ENCODE results near the gene POLR2J3.
A peak's percentile ranks its signal among the peaks of the same experiment; 100 is the strongest.
"Not testable (repeated sequence)": the region's sequence is repeated elsewhere in the genome, so short reads cannot be mapped to it uniquely, and the experiment has no call there.

Gene POLR2J3

GRCh38 chr7:102572261-102573239, at the start of gene POLR2J3:
POLR2J3 (minus strand) TSS chr7:102572583; CDS start chr7:102572521, 62 bp downstream.
- peak; percentile 96 to 100 (median 98) for DNase-seq (ENCODE audit: low read depth in 2 of 3, low spot score in 2 of 3)

GRCh38 chr7:102618122-102618521, 45.7 kb upstream of the POLR2J3 start:
- DNase-seq (ENCODE audit: low read depth in 2 of 3, low spot score in 2 of 3) = not testable (repeated sequence)

GRCh38 chr7:102616507-102617125, 44.2 kb upstream of the POLR2J3 start, which contains the start of gene RASA4:
RASA4 (minus strand) TSS chr7:102616756; CDS start chr7:102616689, 67 bp downstream.
- not testable (repeated sequence) for DNase-seq (ENCODE audit: low read depth in 2 of 3, low spot score in 2 of 3)

DNA sequence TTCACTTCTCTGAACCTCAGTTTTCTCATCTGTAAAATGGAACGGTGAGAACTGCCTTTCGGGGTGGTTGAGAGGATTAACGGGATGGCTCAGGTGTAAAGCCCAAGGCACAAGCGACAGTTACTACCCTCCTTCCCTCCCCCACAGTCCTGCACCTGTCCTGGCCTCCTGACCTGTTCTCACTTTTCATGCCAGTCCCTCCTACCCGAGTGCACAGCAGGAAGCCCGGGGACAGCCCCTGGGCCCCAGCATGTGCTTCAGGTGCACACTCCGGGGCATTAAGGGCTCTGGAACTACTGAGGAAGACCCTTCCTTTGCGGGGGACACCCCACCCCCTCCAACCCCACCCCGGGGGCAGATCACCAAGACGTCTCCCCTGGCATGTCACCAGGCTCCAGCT, 43.5 kb upstream of the POLR2J3 start:
- DNase-seq (ENCODE audit: low read depth in 2 of 3, low spot score in 2 of 3) = not testable (repeated sequence)

DNA sequence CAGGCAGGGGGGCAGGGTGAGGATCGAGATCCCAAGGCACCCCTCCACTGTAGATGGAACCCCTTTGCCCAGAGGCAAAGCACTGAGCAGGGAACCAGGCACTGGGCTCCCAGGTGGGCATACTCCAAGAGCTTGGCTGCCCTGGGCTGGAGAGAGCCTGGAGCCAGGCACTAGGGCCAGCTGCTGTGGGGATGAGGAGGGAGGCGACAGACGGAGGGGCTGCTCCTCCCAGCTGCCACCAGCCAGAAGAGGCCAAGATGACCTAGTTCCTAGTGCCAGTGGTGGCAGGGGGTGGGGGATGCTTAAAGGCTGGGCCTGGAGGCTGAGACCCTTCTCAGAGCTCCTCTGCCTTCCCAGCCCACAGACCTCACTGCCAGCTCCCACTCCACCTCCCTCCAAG, 42.5 kb upstream of the POLR2J3 start:
- DNase-seq (ENCODE audit: low read depth in 2 of 3, low spot score in 2 of 3) = not testable (repeated sequence)

DNA sequence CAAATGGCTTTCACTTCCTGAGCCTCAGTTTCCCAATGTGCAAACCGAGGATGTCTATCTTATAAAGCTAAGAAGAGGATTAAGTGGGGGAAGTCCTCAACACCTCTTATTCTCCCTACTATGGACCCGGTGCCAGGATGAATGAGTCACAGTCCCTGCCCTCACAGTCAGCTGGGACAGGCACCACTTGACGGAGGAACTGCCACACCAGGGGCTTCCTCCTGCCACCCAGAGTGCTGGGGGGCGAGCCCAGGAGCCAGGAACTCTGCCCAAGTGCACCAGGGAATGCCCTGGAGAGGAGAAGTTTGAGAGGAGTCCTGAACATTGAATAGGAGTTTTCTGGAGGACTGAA, 41.9 kb upstream of the POLR2J3 start:
- DNase-seq (ENCODE audit: low read depth in 2 of 3, low spot score in 2 of 3) = not testable (repeated sequence)

DNA sequence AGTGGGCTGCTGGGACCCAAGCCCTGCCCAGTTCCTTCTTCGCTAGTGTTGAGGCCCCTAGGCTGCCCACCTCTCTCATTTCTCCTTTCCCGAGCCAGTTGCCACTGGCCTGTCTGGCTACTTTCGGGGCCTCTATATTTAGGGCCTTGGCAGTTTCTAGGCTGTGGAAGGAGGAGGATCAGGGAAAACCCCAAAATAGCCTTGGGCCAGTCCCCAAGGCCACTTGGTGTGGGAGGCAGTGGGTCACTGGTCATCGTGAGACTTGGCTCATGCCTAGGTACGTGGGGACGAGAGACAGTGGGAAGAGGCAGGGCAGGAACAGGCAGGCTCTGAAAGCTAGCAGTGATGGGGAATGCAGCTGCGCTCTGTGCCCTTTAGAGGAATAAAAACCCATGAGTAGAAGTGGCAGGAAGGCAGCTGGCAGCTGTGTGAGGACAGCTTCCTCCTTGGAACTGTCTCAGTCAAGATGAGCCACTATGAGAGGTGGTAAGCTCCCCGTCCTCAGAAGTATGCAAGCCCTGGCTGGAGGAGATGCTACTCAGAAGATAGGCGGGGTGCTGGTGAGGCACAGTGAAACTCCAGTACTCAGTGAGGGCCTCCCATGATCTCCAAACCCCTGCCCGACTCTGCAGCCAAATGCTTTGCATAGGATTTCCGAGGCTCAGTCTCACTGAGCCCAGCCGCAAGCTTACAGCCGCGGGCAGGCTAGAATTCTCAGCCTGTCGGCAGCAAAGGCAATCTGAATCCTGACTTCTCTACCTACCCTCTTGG, 41.4 kb upstream of the POLR2J3 start:
- DNase-seq (ENCODE audit: low read depth in 2 of 3, low spot score in 2 of 3) = not testable (repeated sequence)

DNA sequence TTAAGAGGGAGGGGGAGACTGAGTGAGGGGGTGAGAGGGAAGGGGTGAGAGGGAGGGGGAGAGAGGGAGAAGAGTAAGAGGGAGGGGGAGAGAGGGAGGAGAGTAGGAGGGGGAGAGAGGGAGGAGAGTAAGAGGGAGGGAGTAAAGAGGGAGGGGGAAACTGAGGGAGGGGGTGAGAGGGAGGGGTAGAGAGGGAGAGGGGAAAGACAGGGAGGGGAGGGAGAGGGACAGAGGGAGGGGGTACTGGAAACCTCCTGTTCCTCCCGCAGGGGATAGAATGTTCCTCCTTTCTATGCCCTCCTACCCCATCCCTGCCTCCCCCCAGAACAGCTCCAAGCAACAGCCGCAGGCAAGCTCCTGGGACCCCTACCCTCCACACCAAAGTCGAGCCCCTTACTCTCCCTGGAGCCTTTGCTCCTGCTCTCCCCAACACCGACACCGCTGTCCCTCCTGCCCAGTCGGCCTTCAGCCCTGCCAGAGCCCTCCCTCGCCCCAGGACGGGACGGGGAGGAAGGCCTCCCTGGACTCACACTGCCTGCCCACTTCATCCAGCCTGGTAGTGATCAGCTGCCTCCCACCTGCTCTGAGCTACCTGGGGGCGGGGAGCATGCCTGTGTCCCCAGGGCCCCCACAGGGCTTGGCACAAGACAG, 39.4 kb upstream of the POLR2J3 start:
- not testable (repeated sequence) for DNase-seq (ENCODE audit: low read depth in 2 of 3, low spot score in 2 of 3)

- not testable (repeated sequence) for DNase-seq (ENCODE audit: low read depth in 2 of 3, low spot score in 2 of 3)
Measured at GRCh38 chr7:102611013-102611674, 38.8 kb upstream of the POLR2J3 start.

DNA sequence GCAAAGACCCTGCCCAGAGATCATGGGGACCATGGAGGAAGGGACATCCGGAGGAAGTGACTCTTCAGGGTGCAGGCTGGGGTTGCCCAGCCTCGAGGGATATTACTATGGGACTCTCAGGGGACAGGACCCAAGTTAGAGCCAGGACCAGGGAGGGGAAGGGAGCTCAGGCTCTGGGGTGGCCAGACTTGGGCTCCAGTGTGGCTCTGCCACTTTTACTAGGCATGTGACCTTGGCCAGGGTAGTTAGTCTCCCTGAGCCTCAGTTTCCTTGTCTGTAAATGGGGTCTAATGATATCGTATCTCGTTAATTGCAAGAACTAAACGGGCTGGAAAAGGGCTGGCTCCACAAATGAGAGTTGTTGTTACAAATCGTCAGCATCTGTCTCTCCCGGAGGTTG, 38.1 kb upstream of the POLR2J3 start:
- DNase-seq (ENCODE audit: low read depth in 2 of 3, low spot score in 2 of 3) = not testable (repeated sequence)

DNA sequence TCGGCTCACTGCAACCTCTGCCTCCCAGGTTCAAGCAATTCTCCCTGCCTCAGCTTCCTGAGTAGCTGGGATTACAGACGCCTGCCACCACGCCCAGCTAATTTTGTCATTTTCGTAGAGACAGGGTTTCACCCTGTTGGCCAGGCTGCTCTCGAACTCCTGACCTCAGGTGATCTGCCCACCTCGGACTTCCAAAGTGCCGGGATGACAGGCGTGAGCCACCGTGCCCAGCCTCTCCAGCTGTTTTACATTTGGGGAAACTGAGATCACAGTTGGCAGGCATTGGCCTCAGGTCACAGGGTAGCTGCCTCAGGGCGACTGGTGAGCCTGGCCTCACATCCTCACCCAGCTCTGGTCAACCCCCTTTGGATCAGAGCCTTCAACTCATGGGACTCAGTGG, 37.4 kb upstream of the POLR2J3 start:
- DNase-seq (ENCODE audit: low read depth in 2 of 3, low spot score in 2 of 3) = not testable (repeated sequence)

- not testable (repeated sequence) for DNase-seq (ENCODE audit: low read depth in 2 of 3, low spot score in 2 of 3)
Measured at GRCh38 chr7:102606848-102607247, 34.5 kb upstream of the POLR2J3 start.

- DNase-seq (ENCODE audit: low read depth in 2 of 3, low spot score in 2 of 3) = not testable (repeated sequence)
Measured at GRCh38 chr7:102604431-102605145, 32.2 kb upstream of the POLR2J3 start.

DNA sequence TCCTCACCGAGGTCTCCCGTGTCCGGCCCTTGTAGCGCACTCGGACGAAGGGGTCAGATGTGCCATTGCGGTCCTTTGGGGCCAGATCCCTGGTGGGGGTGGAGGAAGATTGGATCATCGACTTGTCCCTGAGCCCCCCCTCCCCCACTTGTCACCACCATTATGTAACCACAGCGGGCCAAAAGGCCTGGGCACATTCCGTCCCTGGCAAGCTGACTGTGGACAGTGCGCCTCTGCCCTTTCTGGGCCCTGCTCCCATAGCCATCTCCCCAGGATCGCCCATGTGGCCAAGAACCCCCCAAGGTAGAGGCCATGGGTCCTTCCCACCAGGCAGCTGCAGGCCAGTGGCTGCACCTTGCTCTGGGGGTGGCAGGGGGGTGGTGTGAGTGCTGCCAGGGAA, 29.9 kb upstream of the POLR2J3 start:
- DNase-seq (ENCODE audit: low read depth in 2 of 3, low spot score in 2 of 3) = not testable (repeated sequence)

- not testable (repeated sequence) for DNase-seq (ENCODE audit: low read depth in 2 of 3, low spot score in 2 of 3)
Measured at GRCh38 chr7:102599699-102600098, 27.3 kb upstream of the POLR2J3 start.

DNA sequence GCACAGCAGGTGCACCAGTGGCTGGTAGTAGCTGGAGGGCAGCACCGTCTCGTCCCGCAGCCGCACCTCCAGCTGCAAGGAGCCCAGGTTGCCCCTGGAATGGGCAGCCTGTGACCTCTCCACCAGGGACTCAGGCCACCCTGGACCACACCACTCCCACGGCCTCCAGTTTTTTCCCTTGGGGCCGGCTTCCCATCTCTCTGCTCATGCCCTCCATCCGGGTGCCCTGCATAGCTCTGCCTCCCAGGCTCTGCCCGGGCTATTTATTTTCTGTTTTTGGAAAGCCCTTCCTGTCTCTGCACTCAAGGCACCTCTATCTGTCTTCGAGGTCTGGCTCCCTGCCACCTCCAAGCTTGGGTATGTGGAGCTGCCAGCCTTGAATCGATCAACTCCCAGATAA, 23.7 kb upstream of the POLR2J3 start:
- DNase-seq (ENCODE audit: low read depth in 2 of 3, low spot score in 2 of 3) = not testable (repeated sequence)

DNA sequence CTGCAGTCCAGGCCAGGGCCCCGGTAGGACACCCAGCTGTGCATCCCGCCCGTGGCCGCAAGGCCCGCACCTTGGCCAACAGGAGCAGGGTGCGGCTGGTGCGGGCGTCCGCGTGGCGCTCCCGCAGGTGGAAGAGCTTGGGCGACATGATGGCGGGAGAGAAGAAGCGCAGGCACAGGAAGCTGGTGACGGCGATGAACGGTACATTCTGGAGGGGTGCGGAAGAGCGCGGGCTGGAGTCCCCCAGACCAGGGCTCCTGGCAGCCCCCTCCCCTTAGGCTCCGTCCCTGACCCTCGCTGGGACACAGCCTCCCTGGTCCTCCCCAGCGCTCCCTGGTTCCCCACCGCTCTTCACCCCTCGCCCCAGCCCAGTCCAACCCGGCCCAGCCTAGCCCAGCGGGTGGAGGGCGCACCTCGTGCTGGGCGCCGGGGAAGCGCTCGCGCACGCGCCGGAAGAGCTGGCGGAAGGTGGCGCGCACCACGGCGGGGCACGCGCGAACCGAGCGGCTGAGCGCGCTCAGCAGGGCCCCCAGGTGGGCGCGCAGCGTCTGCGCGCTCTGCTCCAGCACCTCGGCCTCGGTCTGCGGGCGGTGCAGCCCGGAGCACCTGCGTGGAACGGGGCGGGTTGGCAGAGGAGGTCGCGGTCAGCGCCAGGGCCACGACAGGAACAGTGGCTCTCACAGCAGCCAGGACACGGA, 21.4 kb upstream of the POLR2J3 start:
- DNase-seq (ENCODE audit: low read depth in 2 of 3, low spot score in 2 of 3) = not testable (repeated sequence)

- DNase-seq (ENCODE audit: low read depth in 2 of 3, low spot score in 2 of 3) = not testable (repeated sequence)
Measured at GRCh38 chr7:102592477-102593019, 20.2 kb upstream of the POLR2J3 start.

GRCh38 chr7:102589857-102590256, 17.5 kb upstream of the POLR2J3 start:
- DNase-seq (ENCODE audit: low read depth in 2 of 3, low spot score in 2 of 3) = not testable (repeated sequence)

All from activated CD8-positive, alpha-beta memory T cell treated with anti-CD3 and anti-CD28 coated beads for 48 hours (primary cell).